Ascending aorta (tissue), 2 donors: ENCODE measurements around the gene STK35. TPM values are rescaled to one million over a fixed set of nuclear protein-coding genes. Genes with fewer than 3 reads are reported as not detected.

Source experiments
- DNase-seq, 2 donors: peaks; one replicate each; pipeline ENCODE4 v3.0.0-alpha.2; 2019; ENCODE audit warnings: low spot score in 2 of 2
- H3K27ac ChIP-seq, 2 donors: fragments of 200-600 bp; sonication (generic); one replicate each; pipeline ENCODE4 v1.5.1; 2016 to 2017; ENCODE audit warnings: mild to moderate bottlenecking in 1 of 2
- H3K27me3 ChIP-seq: fragments of 200-600 bp; sonication (generic); one replicate; pipeline ENCODE4 v1.5.1; 2017
- H3K36me3 ChIP-seq, 2 donors: fragments of 200-600 bp; sonication (generic); one replicate each; pipeline ENCODE4 v1.5.1; 2016
- H3K4me1 ChIP-seq, 2 donors: fragments of 200-600 bp; sonication (generic); one replicate each; pipeline ENCODE4 v1.5.1; 2016 to 2017; ENCODE audit warnings: mild to moderate bottlenecking in 1 of 2
- H3K4me3 ChIP-seq, 2 donors: fragments of 200-600 bp; sonication (generic); one replicate each; pipeline ENCODE4 v1.5.1; 2016 to 2017; ENCODE audit warnings: mild to moderate bottlenecking in 1 of 2
- H3K9me3 ChIP-seq, 2 donors: fragments of 200-600 bp; sonication (generic); one replicate each; pipeline ENCODE4 v1.5.1; 2016
- intact Hi-C: fragments of 100-400 bp; cut with DNase I; formaldehyde crosslinking; loops from one replicate; pipeline ENCODE4 v1.15.1; 2023
- total RNA-seq: library from RNA; depleted of rRNA; stranded (reverse); fragments of >200 nt; gene quantifications from one replicate; pipeline ENCODE4 v1.1.0, GENCODE V29; 2016
- TF ChIP-seq, protein P1 (sequence below), 3 experiments: fragments of 200-600 bp in 2 of 3; fragments of 450-650 bp in 1 of 3; sonication (generic) in 2 of 3; IDR thresholded peaks; one replicate each; pipeline ENCODE4 v1.5.1; 2016 to 2019; ENCODE audit warnings: antibody characterized with exemption in 3 of 3, mild to moderate bottlenecking in 1 of 3, moderate library complexity in 1 of 3

The STK35 gene
- total RNA-seq, 1 donor from 2014 or later = 11.2 TPM

DNA sequence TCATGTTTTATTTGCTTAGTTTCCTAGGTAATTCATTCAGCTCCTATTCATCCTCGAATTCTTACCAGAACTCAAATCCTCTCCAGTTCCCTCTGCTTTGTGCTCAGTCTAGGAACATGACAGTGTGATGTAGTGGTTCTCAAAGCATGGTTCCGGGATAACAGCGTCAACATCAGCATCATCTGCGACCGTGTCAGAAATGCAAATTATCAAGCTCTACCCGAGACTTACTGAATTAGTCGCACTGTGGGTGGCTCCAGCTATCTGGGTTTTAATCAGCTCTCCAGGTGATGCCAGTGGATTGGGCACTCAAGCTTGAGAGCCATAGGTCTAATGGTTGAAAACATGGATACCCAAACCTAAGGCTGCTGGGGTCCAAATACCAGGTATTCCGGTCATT lies 7.7 kb upstream of the STK35 start:
- Histone ChIP-seq H3K36me3 (no peaks in the 10 kb centered on the region), H3K27me3 (no peaks in the 10 kb centered on the region), H3K27ac (no peak overlapping the region), H3K4me1 (no peaks in the 10 kb centered on the region), H3K4me3 (no peak overlapping the region), H3K9me3 (no peaks in the 10 kb centered on the region)
- intact Hi-C loops = no loop called here
- TF ChIP-seq, protein P1, sequence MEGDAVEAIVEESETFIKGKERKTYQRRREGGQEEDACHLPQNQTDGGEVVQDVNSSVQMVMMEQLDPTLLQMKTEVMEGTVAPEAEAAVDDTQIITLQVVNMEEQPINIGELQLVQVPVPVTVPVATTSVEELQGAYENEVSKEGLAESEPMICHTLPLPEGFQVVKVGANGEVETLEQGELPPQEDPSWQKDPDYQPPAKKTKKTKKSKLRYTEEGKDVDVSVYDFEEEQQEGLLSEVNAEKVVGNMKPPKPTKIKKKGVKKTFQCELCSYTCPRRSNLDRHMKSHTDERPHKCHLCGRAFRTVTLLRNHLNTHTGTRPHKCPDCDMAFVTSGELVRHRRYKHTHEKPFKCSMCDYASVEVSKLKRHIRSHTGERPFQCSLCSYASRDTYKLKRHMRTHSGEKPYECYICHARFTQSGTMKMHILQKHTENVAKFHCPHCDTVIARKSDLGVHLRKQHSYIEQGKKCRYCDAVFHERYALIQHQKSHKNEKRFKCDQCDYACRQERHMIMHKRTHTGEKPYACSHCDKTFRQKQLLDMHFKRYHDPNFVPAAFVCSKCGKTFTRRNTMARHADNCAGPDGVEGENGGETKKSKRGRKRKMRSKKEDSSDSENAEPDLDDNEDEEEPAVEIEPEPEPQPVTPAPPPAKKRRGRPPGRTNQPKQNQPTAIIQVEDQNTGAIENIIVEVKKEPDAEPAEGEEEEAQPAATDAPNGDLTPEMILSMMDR (IDR thresholded peaks at IDR 0.05) = no peak
- DNase-seq = no peak

DNA sequence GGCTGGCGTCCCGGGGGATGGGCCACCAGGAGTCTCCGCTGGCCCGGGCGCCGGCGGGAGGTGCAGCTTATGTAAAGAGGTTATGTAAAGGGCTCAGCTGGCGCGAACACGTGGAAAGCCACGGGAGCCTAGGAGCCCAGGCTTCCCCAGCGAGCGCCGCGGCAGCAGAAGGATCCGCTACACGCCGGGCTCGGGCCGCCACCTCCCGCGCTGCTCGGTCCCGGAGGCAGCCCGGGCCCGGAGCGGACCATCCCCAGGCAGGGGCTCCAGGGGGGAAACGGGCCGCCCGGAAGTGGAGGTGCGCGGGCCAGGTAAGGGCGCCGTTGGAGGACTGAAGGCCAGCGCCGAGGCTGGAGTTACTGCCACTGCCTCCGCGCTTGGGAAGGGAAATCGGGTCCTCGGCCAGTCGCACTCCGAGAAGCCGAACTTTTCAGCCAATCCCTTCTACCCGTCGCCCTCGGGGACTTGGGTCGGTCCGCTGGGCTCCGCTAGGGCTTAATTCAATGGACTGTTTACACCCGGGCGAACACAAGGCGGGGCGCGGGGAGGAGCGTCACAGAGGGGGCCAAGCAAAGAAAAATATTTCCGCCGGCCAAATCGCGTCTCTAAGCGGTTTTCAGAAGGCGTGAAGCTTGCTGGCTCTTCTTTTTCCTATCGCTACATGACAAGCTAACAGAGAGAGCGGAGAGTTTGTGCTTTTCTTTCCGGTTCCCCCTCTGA lies 398 bp downstream of the STK35 start:
- intact Hi-C loops = loop anchor here (2.0 to 10.0 kb wide), 11 partner anchors 167 to 1557 kb away; partner anchors contain the start of genes CSNK2A1, FAM110A, NOP56 and NSFL1C
- TF ChIP-seq, protein P1 (IDR thresholded peaks at IDR 0.05) = no peak
- DNase-seq = peak; percentile 68 to 95
- H3K4me3 ChIP-seq = peak overlapping the region; percentile 84 to 96
- peak overlapping the region; percentile 99 for H3K27ac ChIP-seq
- no peaks in the 10 kb centered on the region for H3K27me3 ChIP-seq
- no peaks in the 10 kb centered on the region for H3K9me3 ChIP-seq
- peaks cover 0 to 25% of the 10 kb centered on the region in 2 donors for H3K4me1 ChIP-seq
- peaks cover 0 to 3% of the 10 kb centered on the region in 2 donors for H3K36me3 ChIP-seq

DNA sequence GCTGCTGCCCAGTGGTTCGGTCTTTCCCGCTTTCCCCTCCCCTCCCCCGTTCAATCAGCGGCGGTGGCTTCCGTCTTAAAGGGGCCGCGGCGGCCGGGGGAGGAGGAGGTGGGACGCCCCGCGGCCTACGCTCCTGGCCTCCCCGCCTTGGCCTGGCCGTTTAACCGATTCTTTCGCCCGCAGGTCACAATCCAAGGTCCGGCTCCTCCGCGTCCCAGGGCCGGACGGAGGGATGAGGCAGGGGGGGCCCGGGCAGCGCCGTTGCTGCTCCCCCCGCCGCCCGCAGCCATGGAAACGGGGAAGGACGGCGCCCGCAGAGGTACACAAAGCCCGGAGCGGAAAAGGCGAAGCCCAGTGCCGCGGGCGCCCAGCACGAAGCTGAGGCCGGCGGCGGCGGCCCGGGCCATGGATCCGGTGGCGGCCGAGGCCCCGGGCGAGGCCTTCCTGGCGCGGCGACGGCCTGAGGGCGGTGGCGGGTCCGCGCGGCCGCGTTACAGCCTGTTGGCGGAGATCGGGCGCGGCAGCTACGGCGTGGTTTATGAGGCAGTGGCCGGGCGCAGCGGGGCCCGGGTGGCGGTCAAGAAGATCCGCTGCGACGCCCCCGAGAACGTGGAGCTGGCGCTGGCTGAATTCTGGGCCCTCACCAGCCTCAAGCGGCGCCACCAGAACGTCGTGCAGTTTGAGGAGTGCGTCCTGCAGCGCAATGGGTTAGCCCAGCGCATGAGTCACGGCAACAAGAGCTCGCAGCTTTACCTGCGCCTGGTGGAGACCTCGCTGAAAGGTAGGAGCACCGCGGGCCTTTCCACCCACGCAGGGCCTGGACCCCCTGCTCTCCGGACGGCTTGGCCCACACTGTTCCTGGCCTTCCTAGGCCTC lies 1.2 kb downstream of the STK35 start:
- TF ChIP-seq, protein P1 (IDR thresholded peaks at IDR 0.05) = no peak
- intact Hi-C loops = loop anchor here (2.0 to 10.0 kb wide), 11 partner anchors 168 to 1558 kb away; partner anchors contain the start of genes CSNK2A1, FAM110A, NOP56 and NSFL1C

DNA sequence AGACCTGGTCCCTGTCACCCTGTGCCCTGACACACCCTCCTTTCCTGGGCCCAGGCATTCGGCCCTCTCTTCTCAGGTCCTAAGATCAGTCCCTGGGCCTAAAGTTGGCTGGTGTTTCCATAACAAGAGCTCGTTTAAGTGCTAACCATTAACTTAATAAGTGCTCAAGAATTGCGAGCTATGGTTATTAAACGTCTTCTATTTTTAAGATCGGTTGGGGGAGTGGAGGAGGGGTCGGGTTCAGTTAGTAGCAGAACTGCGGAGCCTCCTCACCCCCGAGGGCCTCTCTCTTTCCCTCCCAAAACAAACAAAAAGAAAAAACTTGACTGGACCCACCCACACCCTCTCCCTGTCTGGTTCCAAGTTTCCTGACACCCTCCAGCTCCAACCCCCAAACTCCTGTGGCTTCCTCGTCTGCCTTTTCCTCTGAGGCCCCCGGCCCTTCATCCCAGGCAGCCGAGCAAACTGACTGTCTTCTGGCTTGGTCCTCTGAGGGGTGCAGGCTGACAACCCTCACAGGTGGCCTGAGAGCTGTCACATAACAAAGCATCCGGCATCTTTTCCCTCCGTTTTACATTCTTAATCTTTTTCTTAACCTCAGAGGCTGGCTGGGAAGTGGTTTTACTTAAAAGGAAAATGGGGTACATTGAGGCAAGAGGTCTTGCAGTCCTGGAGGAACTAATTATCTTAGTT lies 2.0 kb downstream of the STK35 start:
- peaks cover 0 to 27% of the 10 kb centered on the region in 2 donors for H3K4me1 ChIP-seq
- no peaks in the 10 kb centered on the region for H3K9me3 ChIP-seq
- H3K27me3 ChIP-seq = no peaks in the 10 kb centered on the region
- H3K27ac ChIP-seq = peak overlapping the region; percentile 99
- no peak for DNase-seq
- H3K4me3 ChIP-seq = peak overlapping the region; percentile 84 to 96
- intact Hi-C loops = loop anchor here (2.0 to 10.0 kb wide), 11 partner anchors 169 to 1559 kb away; partner anchors contain the start of genes CSNK2A1, FAM110A, NOP56 and NSFL1C
- peaks cover 0 to 8% of the 10 kb centered on the region in 2 donors for H3K36me3 ChIP-seq
- TF ChIP-seq, protein P1 (IDR thresholded peaks at IDR 0.05) = no peak

More for the DNA sequence above, 1.2 kb downstream of the STK35 start:
- H3K9me3 ChIP-seq = no peaks in the 10 kb centered on the region
- no peaks in the 10 kb centered on the region for H3K27me3 ChIP-seq
- H3K4me3 ChIP-seq = peak overlapping the region; percentile 84 to 96
- H3K4me1 ChIP-seq = peaks cover 0 to 25% of the 10 kb centered on the region in 2 donors
- peaks cover 0 to 8% of the 10 kb centered on the region in 2 donors for H3K36me3 ChIP-seq
- DNase-seq = peak; percentile 37 to 90
- H3K27ac ChIP-seq = peak overlapping the region; percentile 99

DNA sequence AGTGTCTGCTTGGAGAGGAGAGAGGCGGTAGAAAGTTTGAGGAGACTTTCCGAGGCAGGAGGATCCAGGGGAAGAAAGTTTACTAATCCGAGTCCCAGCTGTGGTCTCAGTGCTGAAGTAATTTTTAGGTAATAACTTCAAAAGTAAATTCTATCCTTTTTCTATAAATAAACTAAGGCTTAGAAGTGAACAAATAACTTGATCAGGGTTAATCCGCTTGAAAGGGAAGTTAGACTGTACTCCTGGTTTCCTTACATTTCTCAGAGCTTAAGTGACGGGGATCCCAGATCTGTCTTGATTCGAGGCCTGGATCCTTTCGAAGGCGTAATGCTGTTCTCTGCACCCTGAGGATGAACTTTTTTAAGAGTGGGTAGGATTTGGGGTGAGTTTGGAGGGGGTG lies 2.6 kb downstream of the STK35 start:
- DNase-seq = no peak
- Histone ChIP-seq H3K36me3 (peaks cover 0 to 8% of the 10 kb centered on the region in 2 donors), H3K9me3 (no peaks in the 10 kb centered on the region), H3K27ac (no peak overlapping the region), H3K4me1 (peaks cover 0 to 34% of the 10 kb centered on the region in 2 donors), H3K4me3 (peak overlapping the region; percentile 84 to 96), H3K27me3 (no peaks in the 10 kb centered on the region)
- intact Hi-C loops = loop anchor here (5.0 to 10.0 kb wide), 7 partner anchors 169 to 1559 kb away; partner anchors contain the start of genes CSNK2A1, FAM110A, NOP56 and ZNF343
- TF ChIP-seq, protein P1 (IDR thresholded peaks at IDR 0.05) = no peak
